HG03571 (cell line): ENCODE data around the gene WNT3A.
A peak's percentile ranks its signal among the peaks of the same experiment; 100 is the strongest.

ENCODE experiments used
- ATAC-seq: cut with Tn5 transposase; IDR thresholded peaks from one replicate; pipeline ENCODE4 v1.9.1; 2021; ENCODE audit not compliant: unreplicated experiment

Gene WNT3A

DNA sequence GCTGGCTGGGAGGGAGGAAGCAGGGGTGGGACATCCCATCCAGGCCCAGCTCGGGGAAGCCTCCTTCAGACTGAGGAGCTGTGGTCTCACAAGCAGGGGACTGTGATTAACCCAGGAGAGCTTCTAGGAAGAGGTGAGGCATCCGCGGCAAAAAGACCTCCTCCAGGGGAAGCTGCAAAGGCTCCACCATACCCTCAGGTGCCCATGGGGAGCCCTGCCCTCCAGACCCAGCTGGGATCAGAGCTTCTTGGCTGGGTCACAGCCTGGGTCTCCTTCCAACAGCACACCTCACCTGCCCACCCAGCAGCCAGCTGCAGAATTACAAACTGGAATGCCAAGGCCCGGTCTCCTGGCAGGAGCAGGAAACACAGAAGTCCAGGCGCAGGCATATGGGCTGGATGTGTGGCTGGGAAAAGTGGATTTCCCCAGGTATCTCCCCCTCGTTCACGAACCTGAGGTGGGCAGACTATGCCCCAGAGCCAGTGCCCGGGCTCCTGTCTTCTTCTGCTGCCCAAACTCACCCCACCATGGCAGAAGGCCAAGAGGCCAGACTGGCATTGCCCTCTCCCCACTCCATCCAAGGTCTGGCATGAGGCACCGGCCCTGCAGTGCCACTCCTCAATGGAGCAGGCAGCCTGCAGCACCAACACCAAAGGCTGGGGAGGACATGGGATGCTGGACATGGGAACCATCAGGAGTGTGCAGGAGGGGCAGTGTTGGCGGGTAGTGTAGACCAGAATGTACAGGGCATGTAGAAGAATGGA lies 60.3 kb downstream of the WNT3A start:
- no peak for ATAC-seq

DNA sequence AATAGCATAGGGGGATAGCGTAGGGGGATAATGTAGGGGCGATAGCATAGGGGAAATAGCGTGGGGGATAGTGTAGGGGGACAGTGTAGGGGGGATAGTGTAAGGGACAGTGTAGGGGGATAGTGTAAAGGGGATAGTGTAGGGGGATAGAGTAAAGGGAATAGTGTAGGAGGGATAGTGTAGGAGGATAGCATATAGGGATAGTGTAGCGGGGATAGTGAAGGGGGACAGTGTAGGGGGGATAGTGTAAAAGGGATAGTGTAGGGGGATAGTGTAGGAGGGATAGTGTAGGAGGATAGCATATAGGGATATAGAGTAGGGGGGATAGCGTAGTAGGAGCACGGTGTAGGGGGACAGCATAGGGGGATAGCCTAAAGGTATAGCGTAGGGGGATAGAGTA lies 61.6 kb downstream of the WNT3A start:
- ATAC-seq, result no peak

DNA sequence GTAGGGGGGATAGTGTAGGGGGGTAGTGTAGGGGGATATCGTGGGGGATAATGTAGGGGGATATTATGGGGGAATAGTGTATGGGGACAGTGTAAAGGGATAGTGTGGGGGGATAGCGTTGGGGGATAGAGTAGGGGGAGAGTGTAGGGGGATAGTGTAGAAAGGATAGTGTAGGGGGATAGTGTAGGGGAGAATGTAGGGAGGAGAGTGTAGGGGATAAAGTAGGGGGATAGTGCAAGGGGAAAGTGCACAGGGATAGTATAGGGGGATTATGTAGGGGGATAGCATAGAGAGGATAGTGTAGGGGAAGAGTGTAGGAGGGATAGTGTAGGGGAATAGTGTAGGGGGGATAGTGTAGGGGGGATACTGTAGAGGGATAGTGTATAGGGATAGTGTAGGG lies 63.4 kb downstream of the WNT3A start:
- no peak for ATAC-seq

DNA sequence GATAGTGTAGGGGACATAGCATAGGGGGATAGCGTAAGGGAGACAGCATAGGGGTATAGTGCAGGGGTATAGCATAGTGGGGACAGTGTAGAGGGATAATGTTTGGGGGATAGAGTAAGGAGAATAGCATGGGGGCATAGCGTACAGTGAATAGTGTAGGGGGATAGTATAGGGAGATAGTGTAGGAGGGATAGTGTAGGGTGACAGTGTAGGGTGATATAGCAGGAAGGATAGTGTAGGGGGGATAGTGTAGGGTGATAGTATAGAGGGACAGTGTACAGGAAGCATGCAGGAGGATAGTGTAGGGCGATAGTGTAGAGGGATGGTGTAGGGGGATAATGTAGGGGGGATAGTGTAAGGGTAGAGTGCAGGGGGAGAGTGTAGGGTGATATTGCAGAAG lies 64.1 kb downstream of the WNT3A start:
- no peak for ATAC-seq

DNA sequence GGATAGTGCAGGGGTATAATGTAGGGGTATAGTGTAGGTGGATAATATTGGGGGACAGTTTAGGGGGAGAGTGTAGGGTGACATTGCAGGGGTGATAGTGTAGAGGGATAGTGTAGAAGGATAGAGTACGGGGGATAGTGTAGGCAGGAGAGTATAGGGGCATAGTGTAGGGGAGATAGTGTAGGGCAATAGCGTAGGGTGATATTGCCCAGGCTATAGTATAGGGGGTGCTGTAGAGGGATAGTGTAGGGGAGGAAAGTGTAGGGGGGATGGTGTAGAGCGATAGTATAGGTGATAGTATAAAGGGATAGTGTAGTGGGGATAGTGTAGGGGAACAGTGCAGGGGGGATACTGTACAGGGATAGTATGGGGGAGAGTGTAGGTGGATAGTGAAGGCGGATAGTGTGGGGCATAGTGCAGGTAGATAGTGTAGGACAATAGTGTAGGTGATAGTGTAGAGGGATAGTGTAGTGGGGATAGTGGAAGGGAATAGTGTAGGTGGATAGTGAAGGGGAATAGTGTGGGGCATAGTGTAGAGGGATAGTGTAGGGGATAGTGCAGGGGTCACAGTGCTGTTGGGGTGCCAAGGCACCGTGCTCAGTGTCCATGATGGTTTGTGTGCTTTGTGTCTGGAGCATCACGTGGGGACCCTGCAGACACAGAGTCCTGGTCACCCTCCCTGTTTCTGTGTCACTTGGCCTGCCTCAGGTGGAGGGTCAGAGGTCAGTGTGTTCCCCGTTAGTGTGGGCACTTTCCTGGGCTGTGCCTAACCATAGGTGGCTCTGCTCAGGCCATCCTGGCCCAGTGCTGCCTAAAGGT lies 65.2 kb downstream of the WNT3A start:
- ATAC-seq, result no peak

DNA sequence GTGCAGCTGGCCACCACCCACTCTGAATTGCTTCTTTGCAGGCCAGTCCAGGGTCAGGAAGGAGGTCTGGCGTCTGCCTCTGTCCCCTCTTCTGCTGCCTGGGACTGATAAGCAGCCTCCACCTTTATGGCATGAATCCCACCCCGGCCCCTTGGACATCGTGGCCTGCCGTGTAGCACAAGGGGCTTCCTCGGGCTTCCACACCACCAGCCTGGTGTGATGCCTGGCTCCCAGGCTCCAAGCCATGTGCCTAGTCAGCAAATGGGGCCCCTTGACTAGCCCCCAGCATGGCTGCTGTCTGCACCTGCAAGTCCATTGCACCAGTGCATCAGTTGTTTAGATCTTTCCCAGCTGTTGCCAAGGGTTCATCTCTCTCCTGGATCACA lies 65.9 kb downstream of the WNT3A start:
- no peak for ATAC-seq

DNA sequence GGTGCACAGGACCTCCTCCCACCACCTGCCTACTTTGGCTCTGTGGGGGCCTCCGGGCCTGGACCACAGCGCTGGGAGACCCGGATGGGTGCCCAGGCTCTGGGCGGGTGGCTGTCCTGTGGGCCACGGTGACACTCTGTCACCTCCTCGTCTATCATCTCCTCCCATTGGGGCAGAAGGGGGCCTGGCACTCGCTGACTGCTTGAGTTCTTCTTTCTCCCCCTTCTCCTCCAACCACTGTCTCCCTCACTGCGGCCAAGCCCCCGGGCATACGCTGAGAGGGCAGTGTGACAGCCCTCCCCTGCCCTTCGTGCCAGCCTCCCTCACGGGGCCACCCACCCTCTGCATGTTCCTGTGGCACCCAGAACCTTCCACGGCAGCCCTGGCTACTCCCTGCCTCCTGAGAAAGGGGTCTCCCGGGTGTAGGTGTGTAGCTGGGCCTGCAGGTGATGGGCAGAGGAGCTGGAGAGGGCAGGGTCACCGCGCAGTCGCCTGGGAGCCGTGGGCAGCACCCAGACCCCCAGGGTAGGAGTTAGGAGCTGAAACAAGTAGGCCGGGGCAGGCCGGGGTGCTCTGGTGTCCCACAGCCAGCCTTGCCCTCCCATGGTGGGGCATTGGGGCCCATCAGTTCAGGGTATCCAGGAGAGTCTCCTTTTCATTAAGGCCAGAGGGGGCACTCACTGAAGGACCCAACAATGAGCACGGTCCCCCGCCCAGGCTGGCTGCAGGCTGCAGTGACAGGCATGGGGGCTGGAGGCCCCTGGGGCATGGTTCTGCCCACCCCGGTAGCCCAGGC lies 66.5 kb downstream of the WNT3A start:
- no peak for ATAC-seq

DNA sequence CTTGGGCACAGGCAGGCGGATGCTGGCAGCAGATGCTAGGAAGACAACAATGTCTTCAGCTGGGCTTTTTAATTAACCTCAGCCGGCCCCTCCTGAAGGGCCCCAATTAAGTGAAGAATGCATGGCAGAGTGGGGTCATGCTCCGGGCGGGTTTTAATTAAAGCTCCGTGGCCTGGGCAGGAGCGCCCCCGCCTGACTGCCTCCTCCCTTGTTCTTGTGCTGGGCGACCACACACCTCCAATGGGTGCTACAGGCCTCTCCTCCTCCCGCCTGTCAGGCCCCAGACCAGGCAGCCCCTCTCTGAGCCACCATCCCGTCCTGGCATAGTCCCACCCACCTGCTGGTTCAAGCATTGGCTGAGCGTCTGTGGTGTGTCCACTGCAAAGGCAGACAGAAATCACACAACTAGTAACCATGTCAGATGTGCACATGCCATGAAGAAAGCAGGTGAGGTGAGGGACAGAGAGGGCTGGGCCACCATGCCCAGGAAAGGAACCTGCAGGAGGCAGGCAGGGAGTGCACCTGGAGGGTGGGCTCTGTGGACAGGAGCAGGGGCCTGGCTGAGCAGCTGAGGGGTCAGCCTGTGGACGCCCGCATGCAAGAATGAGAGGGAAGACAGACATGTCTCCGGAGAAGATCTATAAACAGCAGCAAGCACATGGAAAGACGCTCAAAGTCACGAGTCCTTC lies 67.2 kb downstream of the WNT3A start:
- ATAC-seq, result no peak

DNA sequence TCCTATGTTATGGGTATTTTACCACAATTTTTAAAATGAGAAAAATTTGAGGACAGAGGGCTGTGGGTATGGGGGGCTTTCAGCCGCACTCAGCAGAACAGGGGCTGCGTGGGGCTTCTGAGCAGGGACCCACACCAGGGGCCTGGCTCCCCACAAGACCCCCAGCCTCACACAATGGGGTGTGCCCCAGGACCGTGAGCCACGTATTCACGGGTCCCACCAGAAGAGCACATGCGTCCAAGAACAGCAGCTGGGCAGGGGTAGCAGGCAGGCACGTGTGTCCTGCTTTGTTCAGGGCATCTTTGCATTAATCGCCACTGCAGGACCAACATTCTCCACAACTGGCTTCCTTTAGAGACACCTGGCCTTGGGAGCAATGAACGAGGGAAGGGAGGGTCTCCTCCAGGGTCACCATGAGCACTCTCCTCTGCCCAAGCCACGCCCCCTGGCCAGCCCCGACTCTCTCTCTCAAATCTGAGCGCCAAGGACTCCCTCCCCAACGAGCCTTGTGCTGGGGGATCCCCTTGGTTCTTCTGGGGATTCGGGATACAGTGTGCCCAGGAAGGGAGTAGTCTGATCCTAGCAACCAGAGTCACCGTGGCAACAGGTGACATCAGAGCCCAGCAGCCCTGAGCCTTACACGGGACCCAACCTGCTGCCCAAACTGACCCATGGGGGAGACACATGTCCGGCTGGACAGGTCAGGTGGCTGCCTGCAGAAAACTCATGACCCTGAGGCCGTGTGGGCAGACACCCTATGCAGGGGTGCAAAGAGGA lies 68.3 kb downstream of the WNT3A start:
- ATAC-seq, result no peak

DNA sequence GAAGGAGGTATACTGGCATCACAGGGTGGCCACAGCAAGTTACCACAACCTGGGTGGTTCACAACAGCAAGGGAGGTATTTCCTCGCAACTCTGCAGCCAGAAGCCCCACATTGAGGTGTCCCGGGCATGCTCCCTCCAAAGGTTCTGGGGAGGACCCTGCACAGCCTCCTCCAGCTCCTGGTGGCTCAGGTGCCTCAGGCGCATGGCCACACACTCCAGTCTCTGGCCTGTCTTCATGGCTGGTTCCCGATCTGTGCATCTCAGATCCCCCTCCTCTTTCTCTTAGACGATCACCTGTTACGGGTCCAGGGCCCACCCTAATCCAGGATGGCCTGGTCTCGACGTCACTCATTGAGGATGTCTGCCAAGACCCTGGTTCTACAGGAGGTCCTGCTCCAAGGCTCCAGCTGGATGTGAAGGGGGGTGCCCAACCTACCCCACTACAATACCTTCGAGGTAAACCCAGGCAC lies 69.0 kb downstream of the WNT3A start:
- no peak for ATAC-seq

DNA sequence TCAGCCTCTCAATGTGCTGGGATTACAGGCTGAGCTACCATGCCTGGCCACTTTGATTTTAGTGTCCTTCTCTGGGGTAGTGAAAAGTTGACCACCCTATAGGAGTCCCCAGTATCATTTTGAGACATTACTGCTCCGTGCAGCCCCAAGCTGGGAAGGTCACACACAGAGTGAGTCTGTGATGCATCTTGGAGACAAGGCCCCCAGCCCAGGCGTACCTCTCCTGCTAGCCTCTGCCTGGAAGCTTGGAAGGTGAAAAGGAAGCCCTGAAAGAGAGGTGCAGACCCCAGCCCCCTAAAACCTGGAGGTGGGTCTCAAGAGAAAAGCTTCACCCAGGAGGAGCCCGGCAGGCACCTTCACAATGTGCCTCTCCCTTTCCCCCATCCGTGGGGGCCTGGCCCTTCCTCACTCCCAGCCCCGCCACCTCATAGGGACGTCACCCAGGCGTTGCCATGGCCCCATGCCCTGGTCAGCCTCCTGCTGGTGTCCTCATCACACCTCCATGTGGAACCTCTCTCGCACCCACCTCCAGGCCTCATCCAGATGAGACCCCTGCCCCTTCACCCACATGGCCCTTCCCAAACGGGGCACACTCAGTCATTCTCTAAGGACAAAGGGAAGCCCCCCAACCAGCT lies 70.1 kb downstream of the WNT3A start:
- ATAC-seq, result no peak

DNA sequence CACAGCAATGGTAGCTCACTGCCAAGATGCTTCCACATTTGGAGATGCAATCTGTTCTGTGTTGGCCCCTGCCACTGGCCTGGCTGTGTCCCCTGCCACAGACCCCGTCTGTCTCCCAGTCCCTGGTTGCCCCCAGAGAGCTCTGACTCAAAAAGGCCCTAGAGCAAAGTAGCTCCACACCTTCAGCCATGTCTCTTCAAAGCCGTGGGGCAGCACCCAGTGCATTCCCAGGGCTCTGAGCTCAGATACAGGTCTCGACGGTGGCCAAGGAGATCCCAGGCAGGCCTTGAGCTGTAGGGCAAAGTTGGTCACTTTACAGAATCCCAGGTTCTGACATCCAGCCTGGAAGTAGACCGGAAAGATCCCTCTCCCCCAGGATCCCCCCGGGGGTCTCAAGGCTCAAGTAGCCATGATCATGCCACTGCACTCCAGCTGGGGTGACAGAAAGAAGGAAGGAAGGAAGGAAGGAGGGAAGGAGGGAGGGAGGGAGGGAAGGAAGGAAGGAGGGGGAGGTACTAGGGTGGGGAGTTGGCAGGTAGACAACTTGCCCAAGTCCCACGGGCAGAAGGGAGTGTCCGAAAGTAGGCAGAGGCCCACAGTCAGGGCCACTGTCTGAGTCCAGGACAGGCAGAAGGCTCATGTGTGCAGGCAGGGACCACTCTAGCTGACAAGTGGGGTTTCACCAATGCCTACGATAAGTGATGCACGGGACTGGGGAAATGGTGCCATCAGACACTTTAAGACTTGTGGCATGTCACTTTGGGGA lies 71.0 kb downstream of the WNT3A start:
- ATAC-seq, result no peak

DNA sequence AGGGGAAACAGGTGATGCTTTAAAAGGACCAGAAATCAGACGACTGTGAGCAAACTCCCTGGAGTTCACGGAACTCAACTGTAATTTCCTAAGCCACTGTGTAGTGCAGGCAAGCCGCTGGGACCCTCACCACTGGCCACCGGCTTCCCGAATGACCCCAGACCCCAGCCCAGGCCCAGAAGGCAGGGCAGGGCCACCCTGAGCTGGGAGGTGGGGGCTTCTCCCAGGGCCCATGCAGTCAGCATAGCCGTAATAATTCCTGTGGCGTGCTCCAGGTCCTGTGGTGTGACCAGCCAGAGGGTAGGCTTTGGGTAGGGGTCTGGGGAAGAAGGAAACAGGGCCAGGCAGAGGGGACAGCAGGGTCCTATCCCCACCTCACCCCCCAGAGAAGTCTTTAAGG lies 72.2 kb downstream of the WNT3A start:
- no peak for ATAC-seq

DNA sequence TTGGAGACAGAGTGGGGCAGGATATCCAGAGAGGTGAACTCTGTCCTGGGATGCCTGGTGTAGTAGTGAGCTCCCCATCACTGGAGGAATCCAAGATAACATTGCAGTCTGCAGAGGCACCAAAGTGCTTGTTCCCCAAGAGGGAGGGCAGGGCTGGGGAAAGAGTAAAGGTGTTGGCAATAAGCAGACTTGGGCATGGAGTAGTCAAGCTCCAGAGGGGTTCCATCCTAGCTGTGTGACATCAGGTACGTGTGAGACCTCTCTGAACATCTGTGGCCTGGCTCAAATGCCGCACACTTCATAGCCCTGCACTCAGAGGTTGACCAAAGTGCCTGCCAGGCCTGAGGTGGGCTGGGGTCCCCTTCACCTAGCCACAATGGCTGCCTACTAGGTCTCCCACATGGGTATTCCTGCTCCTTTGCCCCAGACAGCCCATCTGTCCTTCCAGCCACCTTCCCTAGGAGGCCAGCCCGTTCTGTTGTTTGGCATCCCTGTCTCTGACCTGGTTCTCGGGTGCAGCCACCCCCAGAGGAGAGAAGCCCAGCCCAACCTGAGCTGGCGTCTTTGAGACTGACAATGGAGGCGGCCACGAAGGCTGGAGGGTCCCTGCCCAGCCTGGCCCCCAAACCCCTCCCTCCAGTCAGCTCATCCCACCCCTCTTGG lies 72.9 kb downstream of the WNT3A start:
- no peak for ATAC-seq

DNA sequence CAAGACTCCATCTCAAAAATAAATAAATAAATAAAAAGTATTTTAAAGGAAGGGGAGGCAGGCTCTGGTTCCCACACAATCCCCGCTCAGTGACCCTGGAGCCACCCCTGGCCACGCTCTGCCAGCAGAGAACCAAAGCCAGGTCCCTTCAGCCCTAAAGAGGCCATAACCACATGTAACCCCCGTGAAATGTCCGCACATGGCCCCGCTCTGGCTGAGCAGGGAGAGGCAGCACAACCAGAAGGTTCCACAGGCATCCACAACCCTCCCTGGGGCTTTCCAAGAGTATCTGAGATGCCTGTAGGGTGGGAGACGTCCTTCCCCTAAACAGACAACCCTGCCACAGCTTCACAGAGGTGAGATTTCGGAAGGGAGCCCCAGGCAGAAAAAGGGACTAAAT lies 74.3 kb downstream of the WNT3A start:
- ATAC-seq, result no peak

DNA sequence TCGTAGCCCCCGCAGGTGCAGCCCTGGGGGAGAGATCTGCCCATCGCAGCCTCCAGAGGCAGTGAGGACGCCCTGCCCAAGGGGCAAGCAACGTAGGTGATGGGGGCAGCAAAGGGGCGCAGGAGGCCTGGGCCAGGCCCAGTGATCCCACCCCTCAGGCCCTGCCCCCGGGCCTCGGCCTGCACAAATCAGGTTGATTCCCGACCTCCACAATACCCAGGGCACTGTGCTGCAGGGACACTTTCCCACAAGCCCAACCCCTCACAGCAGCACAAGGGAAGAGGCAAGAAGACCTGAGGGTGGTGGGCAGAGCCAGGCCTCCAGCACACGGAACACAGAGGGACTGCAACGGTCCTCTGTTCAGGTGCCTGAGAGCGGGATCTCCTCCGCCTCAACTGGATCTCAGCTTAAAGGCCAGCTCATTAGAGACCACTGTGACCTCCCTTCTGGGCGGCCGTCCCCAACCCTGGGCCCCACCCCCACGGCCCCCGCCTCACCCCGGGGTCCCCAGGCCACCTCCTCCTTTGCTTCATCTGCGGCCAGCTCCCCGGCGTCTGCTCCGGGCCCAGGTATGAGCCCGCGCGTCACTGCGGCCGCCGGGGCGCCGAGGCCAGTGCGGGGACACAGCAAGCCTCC lies 74.9 kb downstream of the WNT3A start:
- ATAC-seq, result peak; percentile 23

DNA sequence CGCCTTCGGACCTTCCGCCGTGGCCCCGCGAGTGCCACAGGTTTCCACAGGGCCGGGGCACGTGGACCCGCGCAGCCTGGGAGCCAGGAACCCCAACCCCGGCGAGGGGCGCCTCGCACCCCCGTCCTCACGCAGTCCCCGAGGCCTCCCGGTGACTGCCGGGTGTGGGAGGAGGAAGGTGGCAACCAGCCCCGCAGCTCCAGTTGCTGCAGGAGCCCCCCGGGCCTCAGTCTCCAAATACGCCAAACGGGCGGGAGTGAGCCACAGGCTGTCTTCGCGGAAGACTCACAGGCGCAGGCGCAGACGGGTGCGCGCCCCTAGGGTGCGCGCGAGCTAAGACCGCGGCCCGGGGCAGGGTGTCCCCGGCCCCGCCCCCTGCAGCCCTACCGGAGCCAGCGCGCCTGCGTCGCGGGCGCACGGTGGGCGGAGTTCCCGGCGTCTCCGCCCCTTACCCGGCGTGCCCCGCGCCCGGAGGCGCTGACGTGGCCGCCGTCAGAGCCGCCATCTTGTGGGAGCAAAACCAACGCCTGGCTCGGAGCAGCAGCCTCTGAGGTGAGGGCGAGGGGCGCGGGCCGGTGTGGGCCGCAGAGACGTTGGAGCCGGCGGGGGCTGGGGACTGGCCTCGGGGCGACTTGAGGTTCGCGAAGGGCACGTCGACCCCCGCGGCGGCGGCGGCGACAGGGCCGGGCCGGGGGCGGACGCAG lies 75.6 kb downstream of the WNT3A start, which contains the start of gene ARF1:
Gene ARF1, plus strand, starts transcription at position 495 of the 704 bp plus-strand sequence. CDS start 14,407 bp downstream, outside the sequence.
- peak; percentile 70 for ATAC-seq
